Muscle of leg (tissue), 11 donors: ENCODE measurements around the gene RAD51AP2. TPM values are rescaled to one million over a fixed set of nuclear protein-coding genes. Genes with fewer than 3 reads are reported as not detected.

Experiments
- DNase-seq: peaks from one replicate; pipeline ENCODE4 v3.0.0; 2013
- H3K27ac ChIP-seq: one replicate; pipeline ENCODE4 v1.5.1; 2013; ENCODE audit warnings: mild to moderate bottlenecking, low read length, control low read depth
- H3K27me3 ChIP-seq: one replicate; pipeline ENCODE4 v1.6.1; 2013; ENCODE audit warnings: low read length; ENCODE audit not compliant: control insufficient read depth, insufficient read depth
- H3K36me3 ChIP-seq: one replicate; pipeline ENCODE4 v1.6.1; 2013; ENCODE audit warnings: low read length; ENCODE audit not compliant: control insufficient read depth, insufficient read depth
- H3K4me1 ChIP-seq: one replicate; pipeline ENCODE4 v1.6.1; 2013; ENCODE audit warnings: low read length; ENCODE audit not compliant: control insufficient read depth, insufficient read depth
- H3K4me3 ChIP-seq: one replicate; pipeline ENCODE4 v1.5.1; 2013; ENCODE audit warnings: low read length, control low read depth
- H3K9me3 ChIP-seq: replicated peaks from 2 replicates; pipeline ENCODE4 v1.6.1; 2013; ENCODE audit warnings: low read depth, low read length; ENCODE audit not compliant: control insufficient read depth
- WGBS: methylation state at CpG from one replicate; pipeline ENCODE4 v1.1.5; 2013; ENCODE audit warnings: missing lambda C conversion rate; ENCODE audit not compliant: insufficient coverage; 5-methylcytosine and 5-hydroxymethylcytosine counted together
- polyA plus RNA-seq, 8 donors: library from polyadenylated mRNA; unstranded; fragments of 120-200 nt; gene quantifications; one replicate each; pipeline versions ENCODE4 v1.2.1 to v1.2.3, GENCODE V29; 2013; ENCODE audit warnings: inconsistent platforms in 1 of 8, low replicate concordance in 1 of 8; ENCODE audit not compliant: insufficient read length in 8 of 8, insufficient read depth in 1 of 8
- total RNA-seq: library from RNA; stranded (reverse); fragments of 120-200 nt; gene quantifications from one replicate; pipeline ENCODE4 v1.2.4, GENCODE V29; 2013

The RAD51AP2 gene
- total and polyA plus RNA-seq, 9 donors, result under 0.01 to 0.39 (median 0.09) TPM; not detected in 1

DNA sequence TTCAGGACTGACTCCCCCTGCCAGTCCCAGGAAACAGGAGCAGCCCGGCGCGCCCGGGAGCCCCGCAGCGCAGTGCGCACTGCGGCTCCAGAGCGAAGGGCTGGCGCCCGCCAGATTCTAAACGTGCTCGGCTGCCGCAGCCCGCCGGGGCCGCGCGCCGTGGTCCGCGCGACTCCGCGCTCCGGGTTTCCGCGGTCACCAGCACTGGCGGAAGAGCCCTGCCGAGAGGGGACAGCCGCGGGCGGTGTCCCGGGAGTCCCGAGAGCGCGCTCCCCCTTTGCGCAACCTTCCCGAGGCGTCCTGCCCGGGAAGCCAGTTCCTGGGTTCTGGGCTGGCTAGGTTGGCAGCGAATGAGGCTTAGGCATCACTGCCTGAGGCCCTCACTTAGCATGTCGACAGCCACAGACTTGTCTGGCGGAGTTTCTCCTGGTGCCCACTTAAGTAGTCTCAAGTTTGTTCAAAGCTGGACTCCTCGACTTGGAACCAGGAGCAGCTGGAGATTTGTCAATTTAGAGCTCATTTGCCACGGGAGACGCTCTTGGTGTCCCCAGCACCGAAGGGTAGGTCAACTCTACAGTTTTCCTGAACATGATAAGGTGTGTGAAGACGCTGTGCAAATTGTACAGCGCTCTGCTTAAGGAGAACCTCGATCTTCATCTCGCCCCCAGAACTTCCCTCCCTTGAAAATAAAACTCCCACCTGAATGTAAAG lies 20.8 kb upstream of the RAD51AP2 start:
- DNase-seq, result peak; percentile 86
- Histone ChIP-seq H3K9me3 (no peaks in the 10 kb centered on the region), H3K4me3 (peak overlapping the region; percentile 55), H3K4me1 (peaks cover 21% of the 10 kb centered on the region), H3K27me3 (peaks cover 35% of the 10 kb centered on the region), H3K27ac (peak overlapping the region; percentile 56), H3K36me3 (no peaks in the 10 kb centered on the region)
- WGBS, result under 1% methylated on average over 48 of the region's 52 CpGs

DNA sequence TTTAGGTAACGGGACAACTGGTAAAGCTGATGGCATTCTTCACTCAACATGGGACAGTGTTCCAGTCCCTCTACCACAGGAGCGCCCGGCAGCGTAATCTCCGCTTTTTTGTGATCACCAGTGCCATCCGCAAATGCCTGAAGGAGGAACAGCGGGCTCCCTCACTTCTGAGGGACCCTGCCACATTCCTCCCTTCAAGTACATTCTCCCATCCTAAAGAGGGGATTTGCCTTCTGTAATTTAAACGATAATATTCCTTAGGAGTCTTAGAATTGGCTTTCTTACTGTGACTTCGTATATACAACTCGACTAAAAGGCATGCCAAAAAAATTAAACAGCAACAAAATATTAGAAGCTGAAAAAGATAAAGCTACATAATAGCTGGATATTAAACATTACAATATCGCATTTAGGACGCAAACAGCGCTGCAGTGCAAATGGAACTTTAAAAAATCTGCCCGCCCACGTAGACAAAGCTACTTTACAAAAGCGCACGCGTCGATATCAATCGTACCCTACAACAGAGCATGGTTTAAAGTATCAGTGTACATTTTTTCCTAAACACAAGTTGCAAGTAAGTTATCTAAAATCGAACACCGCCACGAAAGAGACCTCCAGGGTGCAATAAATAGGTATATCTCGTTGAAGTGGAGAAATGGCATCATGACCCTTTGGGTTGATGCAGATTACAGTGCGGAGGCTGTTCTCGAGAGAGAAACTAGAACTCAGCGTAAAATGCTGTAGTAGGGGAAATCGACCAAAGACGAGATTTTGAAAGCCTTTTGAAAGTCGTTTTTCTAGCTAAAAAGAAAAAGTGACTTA lies 20.0 kb upstream of the RAD51AP2 start:
- Histone ChIP-seq H3K4me3 (peak overlapping the region; percentile 55), H3K4me1 (peaks cover 21% of the 10 kb centered on the region), H3K27me3 (peaks cover 31% of the 10 kb centered on the region), H3K27ac (peak overlapping the region; percentile 56), H3K9me3 (no peaks in the 10 kb centered on the region), H3K36me3 (no peaks in the 10 kb centered on the region)
- WGBS, result 0% methylated on average over 11 of the region's 30 CpGs
- peak; percentile 61 for DNase-seq

GRCh38 chr2:17536416-17536815 lies 18.2 kb upstream of the RAD51AP2 start:
- Histone ChIP-seq H3K36me3 (no peaks in the 10 kb centered on the region), H3K4me3 (no peak overlapping the region), H3K27me3 (peaks cover 16% of the 10 kb centered on the region), H3K4me1 (peaks cover 17% of the 10 kb centered on the region), H3K27ac (no peak overlapping the region), H3K9me3 (no peaks in the 10 kb centered on the region)
- no CpG with 5 or more reads among the region's 2 CpGs for WGBS
- DNase-seq, result no peak

GRCh38 chr2:17533546-17533945 lies 15.3 kb upstream of the RAD51AP2 start:
- no peak for DNase-seq
- Histone ChIP-seq H3K4me3 (no peak overlapping the region), H3K27me3 (peaks cover 9% of the 10 kb centered on the region), H3K4me1 (peaks cover 5% of the 10 kb centered on the region), H3K9me3 (no peaks in the 10 kb centered on the region), H3K36me3 (no peaks in the 10 kb centered on the region), H3K27ac (no peak overlapping the region)
- no CpG with 5 or more reads among the region's 2 CpGs for WGBS

- no peak overlapping the region for H3K27ac ChIP-seq
- H3K4me1 ChIP-seq, result no peaks in the 10 kb centered on the region
- no peak for DNase-seq
- no peaks in the 10 kb centered on the region for H3K36me3 ChIP-seq
- no CpG with 5 or more reads among the region's 2 CpGs for WGBS
- no peaks in the 10 kb centered on the region for H3K9me3 ChIP-seq
- H3K4me3 ChIP-seq, result no peak overlapping the region
- H3K27me3 ChIP-seq, result no peaks in the 10 kb centered on the region
Observed at GRCh38 chr2:17529771-17530170, 11.5 kb upstream of the RAD51AP2 start.

DNA sequence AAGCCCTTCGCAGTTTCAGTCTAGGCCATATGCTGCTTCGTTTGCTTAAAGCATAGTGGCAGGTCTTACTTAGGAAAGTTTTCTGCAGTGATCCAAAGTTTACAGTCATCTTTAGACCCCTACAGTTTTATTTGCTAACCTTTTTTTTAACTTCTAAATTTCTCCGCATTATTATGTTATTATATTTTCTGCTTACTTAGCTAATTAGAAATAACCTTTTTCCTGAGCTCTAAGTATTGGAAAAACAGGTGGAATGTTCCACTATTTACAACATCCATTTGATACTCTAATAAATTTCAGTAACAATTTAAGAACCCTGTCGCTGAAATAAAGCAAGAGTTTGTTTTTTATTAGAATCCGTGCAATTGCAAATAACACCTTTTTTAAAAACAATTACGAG lies 4.1 kb upstream of the RAD51AP2 start:
- H3K9me3 ChIP-seq, result no peaks in the 10 kb centered on the region
- WGBS, result no CpG with 5 or more reads among the region's 6 CpGs
- no peak overlapping the region for H3K27ac ChIP-seq
- DNase-seq, result no peak
- no peak overlapping the region for H3K4me3 ChIP-seq
- peaks cover 6% of the 10 kb centered on the region for H3K4me1 ChIP-seq
- H3K27me3 ChIP-seq, result peaks cover 6% of the 10 kb centered on the region
- no peaks in the 10 kb centered on the region for H3K36me3 ChIP-seq

GRCh38 chr2:17521621-17522020 lies 3.4 kb upstream of the RAD51AP2 start:
- no peaks in the 10 kb centered on the region for H3K9me3 ChIP-seq
- peaks cover 6% of the 10 kb centered on the region for H3K27me3 ChIP-seq
- no peak for DNase-seq
- peaks cover 6% of the 10 kb centered on the region for H3K4me1 ChIP-seq
- H3K27ac ChIP-seq, result no peak overlapping the region
- no CpG with 5 or more reads among the region's 2 CpGs for WGBS
- no peak overlapping the region for H3K4me3 ChIP-seq
- H3K36me3 ChIP-seq, result no peaks in the 10 kb centered on the region

GRCh38 chr2:17520761-17521160 lies 2.5 kb upstream of the RAD51AP2 start:
- H3K4me1 ChIP-seq, result peaks cover 6% of the 10 kb centered on the region
- no peak overlapping the region for H3K4me3 ChIP-seq
- no peaks in the 10 kb centered on the region for H3K9me3 ChIP-seq
- peaks cover 6% of the 10 kb centered on the region for H3K27me3 ChIP-seq
- no peak overlapping the region for H3K27ac ChIP-seq
- no peak for DNase-seq
- no peaks in the 10 kb centered on the region for H3K36me3 ChIP-seq
- no CpG with 5 or more reads among the region's 2 CpGs for WGBS

- Histone ChIP-seq H3K4me3 (no peak overlapping the region), H3K27me3 (peaks cover 6% of the 10 kb centered on the region), H3K9me3 (no peaks in the 10 kb centered on the region), H3K4me1 (peaks cover 6% of the 10 kb centered on the region), H3K36me3 (no peaks in the 10 kb centered on the region), H3K27ac (no peak overlapping the region)
- no peak for DNase-seq
Observed at GRCh38 chr2:17519486-17519885, 1.2 kb upstream of the RAD51AP2 start.

DNA sequence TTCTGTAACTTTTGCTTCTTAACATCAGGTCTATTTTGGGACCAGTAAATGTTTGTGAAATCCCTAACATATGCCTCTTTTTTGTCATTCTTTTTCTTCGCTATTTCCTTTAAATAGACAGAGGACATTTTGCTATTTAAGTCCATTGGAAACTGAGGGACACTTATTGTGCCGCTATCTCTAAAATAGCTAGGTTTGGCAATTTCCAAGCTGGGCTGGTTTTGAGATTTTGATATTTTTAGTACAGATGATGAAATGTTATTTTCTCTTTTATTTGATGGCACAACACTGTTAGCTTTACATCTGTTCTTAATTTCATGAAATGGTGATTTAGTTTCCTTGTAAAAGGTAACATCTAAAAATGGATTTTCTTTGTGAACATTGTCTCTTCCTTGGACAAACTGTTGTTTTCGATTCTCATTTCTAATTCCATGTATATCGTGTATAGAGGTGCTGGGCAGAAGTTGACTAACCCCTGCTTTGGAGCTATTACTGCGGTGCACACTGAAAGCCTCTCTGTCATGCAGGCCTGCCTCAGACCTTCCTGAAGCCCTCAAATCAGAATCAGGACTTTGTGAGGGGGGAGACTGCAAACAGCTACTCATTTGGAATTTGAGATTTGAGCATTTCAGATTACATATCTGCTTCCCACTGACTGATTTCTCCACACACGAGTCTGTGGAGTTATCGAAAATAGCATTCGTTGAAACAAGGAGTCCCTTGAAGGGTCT lies 594 bp downstream of the RAD51AP2 start:
- peaks cover 6% of the 10 kb centered on the region for H3K4me1 ChIP-seq
- H3K27ac ChIP-seq, result peak overlapping the region; percentile 73
- no CpG with 5 or more reads among the region's 8 CpGs for WGBS
- H3K36me3 ChIP-seq, result no peaks in the 10 kb centered on the region
- no peak for DNase-seq
- no peaks in the 10 kb centered on the region for H3K9me3 ChIP-seq
- H3K27me3 ChIP-seq, result peaks cover 6% of the 10 kb centered on the region
- H3K4me3 ChIP-seq, result peak overlapping the region; percentile 49
